Measurements from ENCODE around the gene PRLH.

GRCh38 chr2:237555560-237555959 is 10.8 kb upstream of the PRLH start:
- no peak for TF ChIP-seq ZNF274 (IDR thresholded peaks at IDR 0.05; ENCODE audit: low read depth, low read length)
- TF ChIP-seq SUZ12 (IDR thresholded peaks at IDR 0.05; ENCODE audit: extremely low read depth, insufficient read depth, insufficient read length) = no peak

All from NT2/D1 (cell line).